Measurements from ENCODE around the gene PCBP4.

The PCBP4 gene

GRCh38 chr3:51921081-51921578 is 46.1 kb downstream of the PCBP4 start:
- DNase-seq (ENCODE audit: low read depth in 4 of 4, low spot score in 1 of 4) = no peak

GRCh38 chr3:51916418-51916817 is 50.8 kb downstream of the PCBP4 start:
- no peak for DNase-seq (ENCODE audit: low read depth in 4 of 4, low spot score in 1 of 4)

- no peak for DNase-seq (ENCODE audit: low read depth in 4 of 4, low spot score in 1 of 4)
Measured at GRCh38 chr3:51908026-51908425, 59.2 kb downstream of the PCBP4 start.

All from stimulated activated CD4-positive, alpha-beta T cell treated with anti-CD3 and anti-CD28 coated beads, Interleukin-1b, Interleukin-23, amount 100 ng/mL, for 24 hours (primary cell).